HEK293 (cell line): ENCODE data around the gene RAB3GAP2.

Source experiments
- MEIS1 ChIP-seq: sonication (generic); formaldehyde crosslinking; IDR thresholded peaks from 2 replicates; pipeline ENCODE4 v1.8.1; 2022; ENCODE audit warnings: missing genetic modification reagents, mild to moderate bottlenecking, borderline replicate concordance
- RBAK ChIP-seq: fragments of 450-650 bp; formaldehyde crosslinking; IDR thresholded peaks from 2 replicates; pipeline ENCODE4 v1.5.1; 2016; ENCODE audit warnings: missing biosample characterization, missing genetic modification characterization
- SCRT1 ChIP-seq: fragments of 450-650 bp; formaldehyde crosslinking; IDR thresholded peaks from 2 replicates; pipeline ENCODE4 v1.5.1; 2016; ENCODE audit warnings: missing biosample characterization, missing genetic modification characterization, borderline replicate concordance
- TSHZ1 ChIP-seq: fragments of 450-650 bp; formaldehyde crosslinking; IDR thresholded peaks from 2 replicates; pipeline ENCODE4 v1.5.1; 2016; ENCODE audit warnings: missing biosample characterization, missing genetic modification characterization, borderline replicate concordance
- ZBTB17 ChIP-seq: fragments of 450-650 bp; formaldehyde crosslinking; IDR thresholded peaks from 2 replicates; pipeline ENCODE4 v1.5.1; 2016; ENCODE audit warnings: missing biosample characterization, missing genetic modification characterization
- ZBTB6 ChIP-seq: fragments of 450-650 bp; formaldehyde crosslinking; IDR thresholded peaks from 2 replicates; pipeline ENCODE4 v1.5.1; 2017; ENCODE audit warnings: missing biosample characterization, missing genetic modification characterization
- ZFP37 ChIP-seq: fragments of 450-650 bp; formaldehyde crosslinking; IDR thresholded peaks from 2 replicates; pipeline ENCODE4 v1.5.1; 2016; ENCODE audit warnings: missing biosample characterization, missing genetic modification characterization
- ZNF132 ChIP-seq: fragments of 450-650 bp; formaldehyde crosslinking; IDR thresholded peaks from 2 replicates; pipeline ENCODE4 v1.5.1; 2017; ENCODE audit warnings: missing biosample characterization, missing genetic modification characterization, borderline replicate concordance
- ZNF169 ChIP-seq: fragments of 450-650 bp; formaldehyde crosslinking; IDR thresholded peaks from 2 replicates; pipeline ENCODE4 v1.5.1; 2016; ENCODE audit warnings: missing biosample characterization, missing genetic modification characterization
- ZNF280D ChIP-seq: fragments of 450-650 bp; formaldehyde crosslinking; IDR thresholded peaks from 2 replicates; pipeline ENCODE4 v1.5.1; 2016; ENCODE audit warnings: missing biosample characterization, missing genetic modification characterization
- ZNF366 ChIP-seq: fragments of 450-650 bp; formaldehyde crosslinking; conservative IDR thresholded peaks from 2 replicates; pipeline ENCODE4 v1.5.1; 2016; ENCODE audit warnings: missing biosample characterization, missing genetic modification characterization
- ZNF518A ChIP-seq: fragments of 450-650 bp; formaldehyde crosslinking; conservative IDR thresholded peaks from 2 replicates; pipeline ENCODE4 v1.5.1; 2016; ENCODE audit warnings: low read depth, missing biosample characterization, missing genetic modification characterization
- ZNF521 ChIP-seq: fragments of 450-650 bp; formaldehyde crosslinking; IDR thresholded peaks from 2 replicates; pipeline ENCODE4 v1.5.1; 2017; ENCODE audit warnings: missing biosample characterization, mild to moderate bottlenecking, missing genetic modification characterization
- ZNF530 ChIP-seq: fragments of 450-650 bp; formaldehyde crosslinking; IDR thresholded peaks from 2 replicates; pipeline ENCODE4 v1.5.1; 2016; ENCODE audit warnings: low read depth, missing biosample characterization, missing genetic modification characterization
- ZNF596 ChIP-seq: fragments of 450-650 bp; IDR thresholded peaks from 2 replicates; pipeline ENCODE4 v1.5.0; 2018; ENCODE audit warnings: missing biosample characterization, mild to moderate bottlenecking, missing genetic modification characterization, moderate library complexity
- ZNF658 ChIP-seq: fragments of 450-650 bp; formaldehyde crosslinking; IDR thresholded peaks from 2 replicates; pipeline ENCODE4; 2016; ENCODE audit warnings: missing biosample characterization, missing genetic modification characterization

The RAB3GAP2 gene

GRCh38 chr1:220271706-220272046 lies 577 bp downstream of the RAB3GAP2 start (continued):
- no peak for TF ChIP-seq ZNF521 (tag by site-specific recombination)
- TF ChIP-seq ZNF518A (tag by site-specific recombination) = no peak
- no peak for TF ChIP-seq ZNF169 (tag by site-specific recombination)
- TF ChIP-seq RBAK (tag by site-specific recombination) = no peak
- no peak for TF ChIP-seq ZNF530 (tag by site-specific recombination)
- TF ChIP-seq ZNF280D (tag by site-specific recombination) = no peak
- TF ChIP-seq ZFP37 (tag by site-specific recombination) = no peak
- peak; percentile 30 for TF ChIP-seq ZNF366 (tag by site-specific recombination)
- no peak for TF ChIP-seq ZBTB6
- no peak for TF ChIP-seq ZNF658 (tag by site-specific recombination)
- no peak for TF ChIP-seq SCRT1 (tag by site-specific recombination)
- no peak for TF ChIP-seq ZNF596 (tag by site-specific recombination)
- no peak for TF ChIP-seq ZNF132 (tag by site-specific recombination)
- TF ChIP-seq ZBTB17 (tag by site-specific recombination) = peak; percentile 59; the same call in 1 of the 2 replicates
- no peak for TF ChIP-seq TSHZ1
- TF ChIP-seq MEIS1 (CRISPR knock-in tag) = no peak
